Colonic mucosa (tissue), 4 donors: ENCODE data around the gene FURIN. TPM values are rescaled to one million over a fixed set of nuclear protein-coding genes. Genes with fewer than 3 reads are reported as not detected.
"Not testable (repeated sequence)": the region's sequence is repeated elsewhere in the genome, so short reads cannot be mapped to it uniquely, and the experiment has no call there.

ENCODE experiments used
- DNase-seq: peaks from one replicate; pipeline ENCODE4 v3.0.0-alpha.2; 2020
- H3K27ac ChIP-seq: fragments of 200-600 bp; one replicate; pipeline ENCODE4 v1.8.0; 2021
- H3K27me3 ChIP-seq: fragments of 200-600 bp; one replicate; pipeline ENCODE4 v1.8.0; 2021
- H3K36me3 ChIP-seq: fragments of 200-600 bp; one replicate; pipeline ENCODE4 v1.8.0; 2021
- H3K4me1 ChIP-seq: fragments of 200-600 bp; one replicate; pipeline ENCODE4 v1.8.0; 2021; ENCODE audit warnings: mild to moderate bottlenecking
- H3K4me3 ChIP-seq: fragments of 200-600 bp; one replicate; pipeline ENCODE4 v1.8.0; 2021
- H3K9ac ChIP-seq, 2 donors: one replicate each; pipeline ENCODE4 v1.7.0; 2013; ENCODE audit warnings: control low read depth in 2 of 2, low read depth in 2 of 2, low read length in 2 of 2
- H3K9me3 ChIP-seq: fragments of 200-600 bp; one replicate; pipeline ENCODE4 v1.8.0; 2021
- CTCF ChIP-seq: fragments of 200-600 bp; IDR thresholded peaks from one replicate; pipeline ENCODE4 v1.8.0; 2022; ENCODE audit warnings: antibody characterized with exemption, mild to moderate bottlenecking
- intact Hi-C: fragments of 100-400 bp; cut with DNase I; formaldehyde crosslinking; loops from one replicate; pipeline ENCODE4 v1.14.1; 2022
- total RNA-seq, 2 donors: library from RNA; stranded (reverse); fragmentation: NEBNext Ultra II Directional in 1 of 2; extraction: Animal tissue kit (Norgen Biotek cat#: 25700) in 1 of 2; gene quantifications; one replicate each; pipeline ENCODE4 v1.2.1, GENCODE V29; 2021
- donor health status: healthy.
- donor health status: DM: no; HTN: no; CAD: no.
- donor health status: DM: no; HTN: no; CAD: no.

The FURIN gene
- total RNA-seq, 2 donors from 2014 or later = 72.3 to 82.5 TPM

DNA sequence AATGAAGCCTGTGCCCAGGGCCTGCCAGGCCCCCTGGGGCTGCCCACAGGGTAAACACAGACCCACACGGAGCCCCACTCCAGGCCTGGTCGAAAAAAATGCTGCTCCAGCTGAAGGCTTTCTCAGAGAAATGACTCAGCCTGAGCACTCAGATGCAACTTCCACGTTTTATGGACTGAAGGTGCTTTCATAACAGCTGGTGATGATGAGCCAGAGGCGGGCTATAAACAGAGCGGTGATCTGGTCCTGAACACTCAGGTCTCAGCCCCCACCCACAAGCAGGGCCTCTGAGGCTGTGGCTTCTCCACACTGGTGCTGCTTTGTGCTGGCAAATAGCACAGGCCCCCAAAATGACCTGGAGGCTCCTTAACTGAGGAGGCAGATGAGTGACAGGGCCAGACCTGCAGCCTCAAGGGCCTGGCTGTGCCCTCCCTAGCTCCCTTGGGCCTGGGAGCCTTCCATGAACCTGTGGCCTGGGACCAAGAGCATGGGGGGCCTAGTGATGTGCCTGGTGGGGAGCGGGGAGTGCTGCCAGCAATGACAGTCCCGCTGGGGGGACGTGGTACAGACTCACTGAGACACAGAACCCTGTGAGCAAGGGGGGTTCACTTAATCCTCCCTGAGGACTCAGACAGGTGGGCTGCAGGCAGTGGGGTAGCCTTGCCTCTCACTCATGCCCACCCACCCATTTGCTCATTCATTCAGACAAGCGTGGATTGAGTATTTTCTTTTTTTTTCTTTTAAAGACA is 23.0 kb upstream of the FURIN start:
- Histone ChIP-seq H3K27me3 (no peaks in the 10 kb centered on the region), H3K9ac (no peak overlapping the region), H3K36me3 (no peaks in the 10 kb centered on the region), H3K4me3 (no peak overlapping the region), H3K4me1 (peaks cover 2% of the 10 kb centered on the region), H3K27ac (no peak overlapping the region), H3K9me3 (no peaks in the 10 kb centered on the region)
- no peak for DNase-seq
- TF ChIP-seq CTCF = no peak
- intact Hi-C loops = no loop called here

DNA sequence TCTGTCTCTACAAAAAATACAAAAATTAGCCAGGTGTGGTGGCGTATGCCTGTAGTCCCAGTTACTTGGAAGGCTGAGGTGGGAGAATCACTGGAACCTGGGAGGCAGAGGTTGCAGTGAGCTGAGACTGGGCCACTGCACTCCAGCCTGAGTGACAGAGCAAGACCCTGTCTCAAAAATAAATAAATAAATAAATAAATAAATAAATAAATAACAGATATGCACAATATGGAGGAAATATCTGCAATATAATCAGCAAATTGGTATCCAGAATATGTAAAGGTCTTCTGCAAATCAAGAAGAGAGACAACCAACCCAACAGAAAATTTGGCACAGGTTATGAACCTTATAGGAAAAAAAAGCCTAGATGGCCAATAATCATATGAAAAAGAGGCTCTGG is 19.0 kb upstream of the FURIN start:
- intact Hi-C loops, H3K9ac ChIP-seq, H3K36me3 ChIP-seq, H3K27me3 ChIP-seq, H3K4me1 ChIP-seq, H3K4me3 ChIP-seq, H3K9me3 ChIP-seq, DNase-seq, H3K27ac ChIP-seq: not testable (repeated sequence)

DNA sequence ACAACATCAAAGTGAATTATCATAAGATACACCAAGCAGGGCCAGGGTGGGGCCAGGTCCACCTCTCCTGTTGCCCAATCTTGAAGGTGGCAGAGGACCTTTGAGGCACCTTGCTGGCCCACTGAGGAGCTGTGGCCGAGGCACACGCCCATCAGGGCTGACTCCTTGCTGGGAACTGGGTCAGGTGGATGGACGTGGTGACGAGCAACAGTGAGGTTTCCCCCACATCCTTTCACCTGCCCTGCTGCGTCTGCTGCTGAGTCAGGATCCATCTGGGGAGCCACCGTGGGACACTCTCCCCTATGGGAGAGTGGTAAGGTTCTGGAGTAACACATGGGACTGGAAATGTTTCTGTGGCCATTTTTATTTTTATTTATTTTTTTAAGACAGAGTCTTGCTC is 17.3 kb upstream of the FURIN start:
- Histone ChIP-seq H3K9me3 (no peaks in the 10 kb centered on the region), H3K4me3 (no peak overlapping the region), H3K9ac (no peak overlapping the region), H3K4me1 (no peaks in the 10 kb centered on the region), H3K27me3 (no peaks in the 10 kb centered on the region), H3K27ac (no peak overlapping the region), H3K36me3 (no peaks in the 10 kb centered on the region)
- intact Hi-C loops = no loop called here
- DNase-seq = no peak
- no peak for TF ChIP-seq CTCF

- no peaks in the 10 kb centered on the region for H3K36me3 ChIP-seq
- no peak for DNase-seq
- intact Hi-C loops = no loop called here
- H3K4me3 ChIP-seq = no peak overlapping the region
- H3K9me3 ChIP-seq = no peaks in the 10 kb centered on the region
- H3K27me3 ChIP-seq = no peaks in the 10 kb centered on the region
- H3K27ac ChIP-seq = no peak overlapping the region
- H3K9ac ChIP-seq = no peak overlapping the region
- H3K4me1 ChIP-seq = no peaks in the 10 kb centered on the region
- TF ChIP-seq CTCF = no peak
Observed at GRCh38 chr15:90851940-90852339, 16.4 kb upstream of the FURIN start.

GRCh38 chr15:90855139-90855538 is 13.2 kb upstream of the FURIN start:
- no peak overlapping the region for H3K27ac ChIP-seq
- DNase-seq = no peak

More at GRCh38 chr15:90855139-90855538, 13.2 kb upstream of the FURIN start:
- no peaks in the 10 kb centered on the region for H3K4me1 ChIP-seq
- H3K27me3 ChIP-seq = no peaks in the 10 kb centered on the region
- intact Hi-C loops = no loop called here
- H3K9ac ChIP-seq = no peak overlapping the region
- no peak overlapping the region for H3K4me3 ChIP-seq
- TF ChIP-seq CTCF = no peak
- no peaks in the 10 kb centered on the region for H3K9me3 ChIP-seq
- no peaks in the 10 kb centered on the region for H3K36me3 ChIP-seq
